Gastrocnemius medialis (tissue), 4 donors: ENCODE results near the gene POLA1.

Experiments
- POLR2A ChIP-seq, 2 donors: fragments of 450-650 bp; IDR thresholded peaks; one replicate each; pipeline ENCODE4 v1.6.1; 2017; ENCODE audit warnings: antibody characterized with exemption in 2 of 2, mild to moderate bottlenecking in 2 of 2, moderate library complexity in 2 of 2
- TF ChIP-seq, protein P1 (sequence below), 5 experiments: fragments of 450-650 bp in 3 of 5; fragments of 200-600 bp in 2 of 5; sonication (generic) in 2 of 5; IDR thresholded peaks in 4 of 5; conservative IDR thresholded peaks in 1 of 5; 1 replicate in 4 of 5; 2 replicates in 1 of 5; pipeline ENCODE4 v1.5.1; 2016 to 2019; ENCODE audit warnings: antibody characterized with exemption in 5 of 5, mild to moderate bottlenecking in 3 of 5, moderate library complexity in 3 of 5

DNA sequence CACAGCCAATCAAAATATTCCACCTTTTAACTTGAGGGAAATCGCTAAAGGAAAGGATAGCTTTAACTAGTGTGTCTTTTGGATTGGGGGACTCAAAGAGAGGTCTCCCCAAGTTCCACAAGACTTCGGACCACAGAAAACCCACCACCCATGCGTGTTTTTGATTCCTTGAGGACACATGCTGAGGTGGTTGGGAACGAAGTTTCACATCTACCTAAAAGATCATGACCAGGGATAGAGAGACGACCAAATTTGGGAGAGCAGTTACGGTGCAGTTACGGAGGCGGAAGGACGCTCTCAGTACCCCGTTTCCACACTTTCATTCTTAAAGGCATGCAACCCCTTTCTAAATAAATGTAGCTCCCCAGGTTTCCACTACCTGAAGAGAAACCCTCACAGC lies 47.7 kb upstream of the POLA1 start:
- no peak for TF ChIP-seq POLR2A (IDR thresholded peaks at IDR 0.05)
- TF ChIP-seq, protein P1, sequence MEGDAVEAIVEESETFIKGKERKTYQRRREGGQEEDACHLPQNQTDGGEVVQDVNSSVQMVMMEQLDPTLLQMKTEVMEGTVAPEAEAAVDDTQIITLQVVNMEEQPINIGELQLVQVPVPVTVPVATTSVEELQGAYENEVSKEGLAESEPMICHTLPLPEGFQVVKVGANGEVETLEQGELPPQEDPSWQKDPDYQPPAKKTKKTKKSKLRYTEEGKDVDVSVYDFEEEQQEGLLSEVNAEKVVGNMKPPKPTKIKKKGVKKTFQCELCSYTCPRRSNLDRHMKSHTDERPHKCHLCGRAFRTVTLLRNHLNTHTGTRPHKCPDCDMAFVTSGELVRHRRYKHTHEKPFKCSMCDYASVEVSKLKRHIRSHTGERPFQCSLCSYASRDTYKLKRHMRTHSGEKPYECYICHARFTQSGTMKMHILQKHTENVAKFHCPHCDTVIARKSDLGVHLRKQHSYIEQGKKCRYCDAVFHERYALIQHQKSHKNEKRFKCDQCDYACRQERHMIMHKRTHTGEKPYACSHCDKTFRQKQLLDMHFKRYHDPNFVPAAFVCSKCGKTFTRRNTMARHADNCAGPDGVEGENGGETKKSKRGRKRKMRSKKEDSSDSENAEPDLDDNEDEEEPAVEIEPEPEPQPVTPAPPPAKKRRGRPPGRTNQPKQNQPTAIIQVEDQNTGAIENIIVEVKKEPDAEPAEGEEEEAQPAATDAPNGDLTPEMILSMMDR (IDR thresholded peaks at IDR 0.05 in 4 of 5, conservative IDR thresholded peaks at IDR 0.05 in 1 of 5) = no peak
